ENCODE data around the gene TMEM255B.

Gene TMEM255B

DNA sequence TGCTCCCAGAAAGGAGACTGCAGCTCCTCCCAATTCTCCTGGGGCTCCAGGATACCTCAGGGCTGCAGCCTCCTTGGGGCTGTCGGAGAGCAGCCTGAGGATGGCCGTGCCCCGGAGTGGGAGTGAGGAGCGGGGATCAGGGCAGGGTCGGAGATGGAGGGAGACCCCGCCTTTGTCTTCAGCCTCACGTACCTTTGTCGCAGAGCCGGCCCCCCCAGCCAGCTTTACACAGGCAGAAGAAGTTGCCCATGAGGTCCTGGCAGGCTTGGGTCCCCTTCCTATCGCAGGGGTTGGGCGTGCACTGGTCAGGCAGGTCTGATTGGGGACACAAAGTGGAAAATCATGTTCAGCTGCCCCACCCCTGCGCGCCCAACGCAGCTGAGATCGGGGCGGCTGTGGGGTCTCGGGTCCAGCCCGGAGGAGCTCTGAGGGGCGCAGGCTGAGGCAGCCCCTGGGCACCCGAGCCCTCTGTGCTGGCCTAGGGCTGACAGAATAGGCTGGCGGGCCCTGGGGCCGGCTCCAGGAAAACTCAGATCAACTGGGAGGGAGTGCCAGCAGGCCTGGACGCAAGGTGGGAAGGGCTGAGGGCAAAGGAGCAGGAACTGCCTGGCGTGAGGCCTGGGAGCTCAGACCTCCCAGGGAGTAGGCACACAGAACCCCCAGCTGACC is 80.6 kb downstream of the TMEM255B start:
- TF ChIP-seq, protein P1, sequence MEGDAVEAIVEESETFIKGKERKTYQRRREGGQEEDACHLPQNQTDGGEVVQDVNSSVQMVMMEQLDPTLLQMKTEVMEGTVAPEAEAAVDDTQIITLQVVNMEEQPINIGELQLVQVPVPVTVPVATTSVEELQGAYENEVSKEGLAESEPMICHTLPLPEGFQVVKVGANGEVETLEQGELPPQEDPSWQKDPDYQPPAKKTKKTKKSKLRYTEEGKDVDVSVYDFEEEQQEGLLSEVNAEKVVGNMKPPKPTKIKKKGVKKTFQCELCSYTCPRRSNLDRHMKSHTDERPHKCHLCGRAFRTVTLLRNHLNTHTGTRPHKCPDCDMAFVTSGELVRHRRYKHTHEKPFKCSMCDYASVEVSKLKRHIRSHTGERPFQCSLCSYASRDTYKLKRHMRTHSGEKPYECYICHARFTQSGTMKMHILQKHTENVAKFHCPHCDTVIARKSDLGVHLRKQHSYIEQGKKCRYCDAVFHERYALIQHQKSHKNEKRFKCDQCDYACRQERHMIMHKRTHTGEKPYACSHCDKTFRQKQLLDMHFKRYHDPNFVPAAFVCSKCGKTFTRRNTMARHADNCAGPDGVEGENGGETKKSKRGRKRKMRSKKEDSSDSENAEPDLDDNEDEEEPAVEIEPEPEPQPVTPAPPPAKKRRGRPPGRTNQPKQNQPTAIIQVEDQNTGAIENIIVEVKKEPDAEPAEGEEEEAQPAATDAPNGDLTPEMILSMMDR (IDR thresholded peaks at IDR 0.05; ENCODE audit: insufficient read depth, low read depth, low read length, missing control alignments) = no peak
- DNase-seq (ENCODE audit: low read depth) = no peak
- no peak overlapping the region for H3K4me3 ChIP-seq (ENCODE audit: low read depth, low read length)

DNA sequence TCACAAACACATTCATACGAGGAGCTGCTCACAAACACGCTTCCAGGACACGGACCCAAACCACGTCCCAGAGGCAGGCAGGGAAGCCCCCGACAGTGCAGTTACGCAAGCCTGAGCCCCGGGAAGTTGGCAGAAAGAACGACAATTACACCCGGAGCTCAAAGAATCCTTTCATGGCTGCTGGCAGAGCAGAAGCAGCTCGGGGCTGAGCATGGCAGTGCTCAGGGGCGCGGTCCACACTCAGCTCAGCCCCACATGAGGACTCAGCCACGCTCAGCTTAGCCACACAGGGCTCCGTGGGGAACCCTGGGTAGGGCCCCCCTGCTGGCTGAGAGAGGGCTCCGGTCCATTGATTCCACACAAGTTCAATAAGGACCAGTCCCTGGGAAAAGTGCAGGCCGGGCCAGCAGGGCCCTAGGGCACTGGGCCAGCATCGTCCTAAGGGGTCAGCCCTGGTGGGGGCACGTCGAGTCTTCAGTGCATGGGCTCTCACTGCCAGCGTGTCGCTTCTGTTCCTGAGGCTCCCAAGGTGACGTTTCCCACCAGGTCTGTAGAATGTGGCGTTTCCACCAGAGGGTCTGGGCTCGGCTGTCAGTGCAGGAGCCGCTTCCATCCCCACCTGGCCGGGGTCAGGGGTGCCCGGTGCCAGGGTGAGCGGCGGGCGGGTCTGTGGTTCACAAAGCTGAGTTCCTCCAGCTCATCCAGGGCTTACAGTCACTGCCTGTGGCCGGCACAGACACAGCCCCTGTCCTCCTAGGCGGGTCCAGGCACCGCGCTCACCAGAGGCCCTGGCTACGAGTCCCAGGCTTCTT is 81.7 kb downstream of the TMEM255B start:
- H3K4me3 ChIP-seq (ENCODE audit: low read depth, low read length) = no peak overlapping the region

DNA sequence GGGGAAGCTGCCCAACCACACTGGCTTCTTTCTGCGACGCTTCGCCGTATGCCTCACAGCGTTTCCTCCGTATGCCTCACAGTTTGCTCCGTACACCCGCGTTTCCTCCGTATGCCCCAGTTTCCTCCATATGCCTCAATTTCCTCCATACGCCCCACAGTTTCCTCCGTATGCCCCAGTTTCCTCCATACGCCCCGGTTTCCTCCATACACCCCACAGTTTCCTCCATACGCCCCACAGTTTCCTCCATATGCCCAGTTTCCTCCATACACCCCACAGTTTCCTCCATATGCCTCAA is 82.3 kb downstream of the TMEM255B start:
- TF ChIP-seq, protein P1 (IDR thresholded peaks at IDR 0.05; ENCODE audit: insufficient read depth, low read depth, low read length, missing control alignments) = no peak

More for the DNA sequence above, 81.7 kb downstream of the TMEM255B start:
- no peak for DNase-seq (ENCODE audit: low read depth)
- TF ChIP-seq, protein P1 (IDR thresholded peaks at IDR 0.05; ENCODE audit: insufficient read depth, low read depth, low read length, missing control alignments) = no peak

DNA sequence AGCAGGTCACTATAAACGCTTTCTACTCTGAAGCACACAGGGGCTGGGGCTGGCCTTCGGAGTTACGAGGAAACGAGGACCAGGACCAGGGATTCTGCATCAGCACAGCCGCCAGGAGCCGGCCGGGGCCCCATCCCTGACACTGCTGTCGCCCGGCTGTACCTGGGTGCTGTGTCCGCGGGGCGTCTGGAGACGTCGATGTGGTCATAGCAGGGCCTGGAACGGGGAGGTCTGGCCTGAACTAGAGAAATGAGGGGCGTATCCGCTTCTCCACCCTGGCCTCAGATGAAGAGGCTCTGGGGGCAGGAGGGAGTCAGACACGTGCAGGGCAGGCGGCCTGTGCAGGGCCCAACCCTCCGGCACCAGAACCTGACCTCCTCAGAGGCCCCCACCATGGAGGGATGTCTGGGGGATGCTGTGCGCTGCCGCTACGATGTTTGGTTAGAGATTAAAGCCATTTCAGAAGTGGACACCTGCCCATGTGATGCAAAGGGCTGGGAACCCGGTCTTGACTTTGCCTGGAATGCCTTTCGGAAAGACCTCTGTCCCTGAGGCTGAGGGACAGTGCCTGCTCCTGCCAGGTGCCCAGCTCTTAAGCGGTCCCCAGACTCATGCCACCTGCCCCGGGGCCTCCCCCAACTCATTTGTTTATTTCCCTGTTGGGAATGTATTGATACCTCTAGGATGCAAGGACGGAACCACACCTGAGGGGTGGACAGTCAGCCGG is 83.5 kb downstream of the TMEM255B start:
- no peak overlapping the region for H3K4me3 ChIP-seq (ENCODE audit: low read depth, low read length)

More for the DNA sequence above, 82.3 kb downstream of the TMEM255B start:
- no peak overlapping the region for H3K4me3 ChIP-seq (ENCODE audit: low read depth, low read length)
- no peak for DNase-seq (ENCODE audit: low read depth)

DNA sequence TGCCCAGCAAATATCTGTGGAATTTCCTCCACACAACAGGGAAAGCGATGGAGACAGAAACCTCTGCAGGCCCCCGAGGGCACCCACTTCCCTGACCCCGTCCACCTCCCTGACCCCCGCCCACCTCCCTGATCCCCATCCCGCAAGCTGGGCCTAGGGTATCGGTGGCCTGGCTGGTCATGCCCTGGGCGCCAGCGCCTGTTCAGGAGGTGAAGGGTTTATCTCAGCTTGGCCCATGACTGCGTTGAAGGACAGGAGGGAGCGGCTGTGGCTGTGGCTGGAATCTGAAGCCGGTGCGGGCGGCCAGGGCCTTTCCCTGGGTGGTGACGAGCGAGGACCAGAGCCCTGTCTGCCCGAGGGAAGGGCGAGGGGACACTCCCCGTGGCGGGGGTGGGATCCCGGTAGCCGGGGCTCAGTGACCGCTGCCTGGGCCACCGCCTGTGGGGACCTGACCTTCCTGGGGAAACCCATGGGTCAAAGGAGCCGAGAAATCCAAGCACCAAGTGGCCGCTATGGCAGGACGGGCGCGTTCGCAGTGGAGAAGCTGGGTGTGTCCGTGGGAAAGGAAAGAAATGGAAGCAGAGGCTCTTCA is 84.1 kb downstream of the TMEM255B start:
- no peak overlapping the region for H3K4me3 ChIP-seq (ENCODE audit: low read depth, low read length)
- DNase-seq (ENCODE audit: low read depth) = no peak

More for the DNA sequence above, 83.5 kb downstream of the TMEM255B start:
- TF ChIP-seq, protein P1 (IDR thresholded peaks at IDR 0.05; ENCODE audit: insufficient read depth, low read depth, low read length, missing control alignments) = no peak
- no peak for DNase-seq (ENCODE audit: low read depth)

More for the DNA sequence above, 84.1 kb downstream of the TMEM255B start:
- TF ChIP-seq, protein P1 (IDR thresholded peaks at IDR 0.05; ENCODE audit: insufficient read depth, low read depth, low read length, missing control alignments) = no peak

Measured in GM12865 (cell line).